ENCODE results near the gene PATJ.
"Not testable (repeated sequence)": the region's sequence is repeated elsewhere in the genome, so short reads cannot be mapped to it uniquely, and the experiment has no call there.

PATJ gene

GRCh38 chr1:61779231-61779630 is 37.0 kb downstream of the PATJ start:
- H3K4me3 ChIP-seq (ENCODE audit: control insufficient read depth, low read depth, low read length): no peak overlapping the region
- TF ChIP-seq CTCF (IDR thresholded peaks at IDR 0.05; ENCODE audit: control insufficient read depth, insufficient read depth, low read depth, low read length, missing control alignments): no peak
- no peak for DNase-seq (ENCODE audit: low read depth)

DNA sequence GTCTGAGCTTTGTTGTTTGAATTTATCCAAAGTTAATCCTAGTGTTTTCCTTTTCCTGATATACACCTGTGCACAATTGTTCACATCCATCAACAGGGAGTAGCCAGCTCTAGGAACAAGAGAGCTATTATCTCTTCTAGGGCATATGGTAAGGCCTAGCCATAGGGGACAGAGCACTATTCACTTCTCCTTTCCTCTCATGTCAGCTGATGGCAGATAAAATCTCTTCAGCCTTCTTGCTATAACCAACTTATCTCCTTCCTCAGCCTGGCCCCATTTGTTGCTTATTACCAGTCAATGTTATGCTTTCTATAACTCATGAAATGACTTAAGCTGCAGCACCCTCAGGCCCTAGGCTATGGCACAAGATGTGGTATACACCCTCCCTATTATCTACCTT is 38.9 kb downstream of the PATJ start:
- DNase-seq (ENCODE audit: low read depth): no peak
- no peak overlapping the region for H3K4me3 ChIP-seq (ENCODE audit: control insufficient read depth, low read depth, low read length)
- TF ChIP-seq CTCF (IDR thresholded peaks at IDR 0.05; ENCODE audit: control insufficient read depth, insufficient read depth, low read depth, low read length, missing control alignments): no peak

DNA sequence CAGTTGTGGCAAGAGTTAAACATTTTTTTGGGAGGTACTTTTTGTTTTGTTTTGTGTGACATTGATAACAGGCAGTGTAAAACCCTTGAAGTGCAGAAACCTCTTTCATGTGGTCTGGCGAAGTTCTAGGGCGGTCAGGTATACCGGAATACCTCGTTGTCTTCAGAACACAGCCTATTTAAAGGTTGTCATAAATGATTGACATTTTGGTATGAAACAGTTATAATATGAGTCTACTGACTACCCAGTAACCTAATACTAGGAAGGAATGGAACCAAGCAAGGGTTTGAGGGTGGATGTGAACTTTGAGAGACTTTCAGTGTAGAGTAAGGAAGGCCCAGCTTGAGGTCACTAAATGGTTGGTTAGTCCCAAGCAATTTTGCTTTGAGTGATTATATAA is 40.5 kb downstream of the PATJ start:
- no peak for TF ChIP-seq CTCF (IDR thresholded peaks at IDR 0.05; ENCODE audit: control insufficient read depth, insufficient read depth, low read depth, low read length, missing control alignments)
- no peak for DNase-seq (ENCODE audit: low read depth)

GRCh38 chr1:61784726-61785125 is 42.4 kb downstream of the PATJ start:
- no peak for TF ChIP-seq CTCF (IDR thresholded peaks at IDR 0.05; ENCODE audit: control insufficient read depth, insufficient read depth, low read depth, low read length, missing control alignments)
- DNase-seq (ENCODE audit: low read depth): no peak
- H3K4me3 ChIP-seq (ENCODE audit: control insufficient read depth, low read depth, low read length): no peak overlapping the region

More for the DNA sequence above, 40.5 kb downstream of the PATJ start:
- no peak overlapping the region for H3K4me3 ChIP-seq (ENCODE audit: control insufficient read depth, low read depth, low read length)

DNA sequence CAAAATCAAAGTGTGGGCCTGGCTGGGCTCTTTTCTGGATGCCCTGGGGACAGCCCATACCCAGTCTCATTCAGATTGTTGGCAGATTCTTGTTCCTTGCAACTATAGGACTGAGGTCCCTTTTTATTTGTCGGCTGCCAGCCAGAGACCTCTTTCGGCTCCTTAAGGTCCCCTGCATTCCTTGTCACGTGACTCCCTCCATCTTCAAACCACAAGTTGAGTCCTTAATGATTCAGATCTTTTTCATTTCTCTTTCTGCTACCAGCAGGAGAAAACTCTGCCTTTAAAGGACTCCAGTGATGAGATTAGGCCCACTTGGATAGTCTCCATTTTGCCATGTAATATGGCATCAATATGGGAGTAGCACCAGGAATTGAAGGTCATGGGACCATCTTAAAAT is 48.6 kb downstream of the PATJ start:
- no peak overlapping the region for H3K4me3 ChIP-seq (ENCODE audit: control insufficient read depth, low read depth, low read length)
- no peak for TF ChIP-seq CTCF (IDR thresholded peaks at IDR 0.05; ENCODE audit: control insufficient read depth, insufficient read depth, low read depth, low read length, missing control alignments)
- DNase-seq (ENCODE audit: low read depth): no peak

DNA sequence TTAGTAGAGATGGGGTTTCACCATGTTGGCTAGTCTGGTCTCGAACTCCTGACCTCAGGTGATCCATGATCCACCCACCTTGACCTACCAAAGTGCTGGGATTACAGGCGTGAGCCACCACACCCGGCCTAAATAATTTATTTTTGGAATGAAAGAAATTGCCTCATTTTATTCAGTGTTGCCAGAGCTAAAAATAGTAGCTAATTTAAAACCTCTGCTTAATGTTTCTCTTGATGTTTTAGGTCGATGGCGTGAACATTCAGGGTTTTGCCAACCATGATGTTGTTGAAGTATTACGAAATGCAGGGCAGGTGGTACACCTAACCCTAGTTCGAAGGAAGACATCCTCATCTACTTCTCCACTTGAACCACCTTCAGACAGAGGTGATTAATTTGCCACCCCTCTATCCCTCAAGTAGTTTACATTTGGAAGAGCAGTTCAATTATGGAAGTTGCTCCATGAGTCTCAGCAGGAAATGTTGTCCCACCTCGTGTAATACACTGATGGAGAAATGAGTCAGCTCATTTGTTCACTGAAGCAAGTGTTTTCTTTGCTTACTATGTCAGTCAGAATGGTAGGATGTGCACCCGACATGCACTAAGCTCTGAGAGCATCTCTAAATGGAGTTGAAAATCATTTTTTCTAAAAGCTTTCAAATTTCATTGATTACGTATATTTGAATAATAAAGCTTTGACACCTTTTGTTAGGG is 54.9 kb downstream of the PATJ start:
- H3K4me3 ChIP-seq (ENCODE audit: control insufficient read depth, low read depth, low read length): no peak overlapping the region
- no peak for DNase-seq (ENCODE audit: low read depth)
- no peak for TF ChIP-seq CTCF (IDR thresholded peaks at IDR 0.05; ENCODE audit: control insufficient read depth, insufficient read depth, low read depth, low read length, missing control alignments)

GRCh38 chr1:61801047-61801446 is 58.8 kb downstream of the PATJ start:
- not testable (repeated sequence) for H3K4me3 ChIP-seq (ENCODE audit: control insufficient read depth, low read depth, low read length); DNase-seq (ENCODE audit: low read depth)
